HG02588 (cell line): ENCODE results near the gene PEPD.

Experiments used
- ATAC-seq: cut with Tn5 transposase; IDR thresholded peaks from one replicate; pipeline ENCODE4 v1.9.1; 2021; ENCODE audit warnings: mild to moderate bottlenecking, moderate library complexity; ENCODE audit not compliant: unreplicated experiment

The PEPD gene

GRCh38 chr19:33443638-33444561, 77.7 kb downstream of the PEPD start:
- no peak for ATAC-seq

GRCh38 chr19:33442706-33443105, 78.9 kb downstream of the PEPD start:
- no peak for ATAC-seq

GRCh38 chr19:33441828-33442227, 79.8 kb downstream of the PEPD start:
- no peak for ATAC-seq

GRCh38 chr19:33441277-33441699, 80.3 kb downstream of the PEPD start:
- ATAC-seq, result no peak

GRCh38 chr19:33440682-33441081, 80.9 kb downstream of the PEPD start:
- ATAC-seq, result no peak

- no peak for ATAC-seq
These were observed 81.3 kb downstream of the PEPD start for GRCh38 chr19:33440241-33440640.

- ATAC-seq, result no peak
These were observed 82.4 kb downstream of the PEPD start for GRCh38 chr19:33438987-33439781.

GRCh38 chr19:33437821-33438671, 83.5 kb downstream of the PEPD start:
- ATAC-seq, result no peak

GRCh38 chr19:33437393-33437820, 84.2 kb downstream of the PEPD start:
- ATAC-seq, result no peak

GRCh38 chr19:33436360-33437345, 84.9 kb downstream of the PEPD start:
- no peak for ATAC-seq

- ATAC-seq, result no peak
These were observed 85.8 kb downstream of the PEPD start for GRCh38 chr19:33435706-33436359.

GRCh38 chr19:33434886-33435705, 86.5 kb downstream of the PEPD start:
- no peak for ATAC-seq

- no peak for ATAC-seq
These were observed 87.3 kb downstream of the PEPD start for GRCh38 chr19:33434069-33434885.

GRCh38 chr19:33432446-33433170, 89.0 kb downstream of the PEPD start:
- no peak for ATAC-seq

- ATAC-seq, result no peak
These were observed 89.6 kb downstream of the PEPD start for GRCh38 chr19:33432015-33432414.

- no peak for ATAC-seq
These were observed 90.8 kb downstream of the PEPD start for GRCh38 chr19:33430674-33431277.
